IMR-90 (cell line): ENCODE measurements around the gene ADH1C.

Experiments
- CEBPB ChIP-seq: IDR thresholded peaks from 2 replicates; pipeline ENCODE4 v1.6.1; 2012; ENCODE audit warnings: low read depth, low read length, improper control_type of control experiment
- CHD1 ChIP-seq: IDR thresholded peaks from 2 replicates; pipeline ENCODE4 v1.6.1; 2012; ENCODE audit warnings: low read depth, low read length, improper control_type of control experiment
- ELK1 ChIP-seq: fragments of 150-350 bp; IDR thresholded peaks from 2 replicates; pipeline ENCODE4 v1.6.1; 2016; ENCODE audit warnings: low read depth, mild to moderate bottlenecking, low read length, moderate library complexity, borderline replicate concordance
- MAFK ChIP-seq: IDR thresholded peaks from 2 replicates; pipeline ENCODE4 v1.6.1; 2012; ENCODE audit warnings: low read depth, low read length, improper control_type of control experiment
- NFE2L2 ChIP-seq: fragments of 150-350 bp; IDR thresholded peaks from 2 replicates; pipeline ENCODE4 v1.6.1; 2016; ENCODE audit warnings: low read depth, mild to moderate bottlenecking, low read length
- POLR2A ChIP-seq: IDR thresholded peaks from 2 replicates; pipeline ENCODE4 v1.6.1; 2012; ENCODE audit warnings: mild to moderate bottlenecking, low read depth, low read length
- RAD21 ChIP-seq: IDR thresholded peaks from 2 replicates; pipeline ENCODE4 v1.6.1; 2012; ENCODE audit warnings: low read length, improper control_type of control experiment
- RCOR1 ChIP-seq: IDR thresholded peaks from 2 replicates; pipeline ENCODE4 v1.6.1; 2012; ENCODE audit warnings: mild to moderate bottlenecking, low read length, improper control_type of control experiment; ENCODE audit not compliant: insufficient replicate concordance
- RFX5 ChIP-seq: IDR thresholded peaks from 2 replicates; pipeline ENCODE4 v1.8.0; 2012; ENCODE audit warnings: low read depth, mild to moderate bottlenecking, low read length, moderate library complexity
- SMC3 ChIP-seq: fragments of 150-350 bp; IDR thresholded peaks from 2 replicates; pipeline ENCODE4 v1.6.1; 2016; ENCODE audit warnings: low read depth, mild to moderate bottlenecking, antibody characterized with exemption, low read length, moderate library complexity
- TF ChIP-seq, protein P1 (sequence below): conservative IDR thresholded peaks from 2 replicates; pipeline ENCODE4 v1.5.1; 2012; ENCODE audit warnings: mild to moderate bottlenecking, low read depth, low read length, improper control_type of control experiment
- TF ChIP-seq, protein P2 (sequence below): fragments of 150-350 bp; IDR thresholded peaks from 2 replicates; pipeline ENCODE4 v1.6.1; 2017; ENCODE audit warnings: mild to moderate bottlenecking, antibody characterized with exemption, low read length, low read depth

GRCh38 chr4:99310389-99310788, 42.2 kb downstream of the ADH1C start:
- no peak for TF ChIP-seq RFX5
- TF ChIP-seq SMC3, result no peak
- no peak for TF ChIP-seq RAD21
- TF ChIP-seq, protein P1, sequence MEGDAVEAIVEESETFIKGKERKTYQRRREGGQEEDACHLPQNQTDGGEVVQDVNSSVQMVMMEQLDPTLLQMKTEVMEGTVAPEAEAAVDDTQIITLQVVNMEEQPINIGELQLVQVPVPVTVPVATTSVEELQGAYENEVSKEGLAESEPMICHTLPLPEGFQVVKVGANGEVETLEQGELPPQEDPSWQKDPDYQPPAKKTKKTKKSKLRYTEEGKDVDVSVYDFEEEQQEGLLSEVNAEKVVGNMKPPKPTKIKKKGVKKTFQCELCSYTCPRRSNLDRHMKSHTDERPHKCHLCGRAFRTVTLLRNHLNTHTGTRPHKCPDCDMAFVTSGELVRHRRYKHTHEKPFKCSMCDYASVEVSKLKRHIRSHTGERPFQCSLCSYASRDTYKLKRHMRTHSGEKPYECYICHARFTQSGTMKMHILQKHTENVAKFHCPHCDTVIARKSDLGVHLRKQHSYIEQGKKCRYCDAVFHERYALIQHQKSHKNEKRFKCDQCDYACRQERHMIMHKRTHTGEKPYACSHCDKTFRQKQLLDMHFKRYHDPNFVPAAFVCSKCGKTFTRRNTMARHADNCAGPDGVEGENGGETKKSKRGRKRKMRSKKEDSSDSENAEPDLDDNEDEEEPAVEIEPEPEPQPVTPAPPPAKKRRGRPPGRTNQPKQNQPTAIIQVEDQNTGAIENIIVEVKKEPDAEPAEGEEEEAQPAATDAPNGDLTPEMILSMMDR, result no peak
- TF ChIP-seq RCOR1, result no peak
- no peak for TF ChIP-seq NFE2L2
- TF ChIP-seq POLR2A, result no peak
- TF ChIP-seq, protein P2, sequence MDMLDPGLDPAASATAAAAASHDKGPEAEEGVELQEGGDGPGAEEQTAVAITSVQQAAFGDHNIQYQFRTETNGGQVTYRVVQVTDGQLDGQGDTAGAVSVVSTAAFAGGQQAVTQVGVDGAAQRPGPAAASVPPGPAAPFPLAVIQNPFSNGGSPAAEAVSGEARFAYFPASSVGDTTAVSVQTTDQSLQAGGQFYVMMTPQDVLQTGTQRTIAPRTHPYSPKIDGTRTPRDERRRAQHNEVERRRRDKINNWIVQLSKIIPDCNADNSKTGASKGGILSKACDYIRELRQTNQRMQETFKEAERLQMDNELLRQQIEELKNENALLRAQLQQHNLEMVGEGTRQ, result no peak
- TF ChIP-seq CEBPB, result no peak
- TF ChIP-seq MAFK, result no peak
- TF ChIP-seq ELK1, result no peak
- TF ChIP-seq CHD1, result no peak
